HEK293 (cell line): ENCODE data around the gene TMEM125.

Experiments used
- CTCF ChIA-PET: fragments of 350-600 bp; formaldehyde crosslinking; extraction: SDS; loops from one replicate; lab custom pipeline; 2021; ENCODE audit warnings: antibody characterized with exemption; lab: Yijun Ruan, JAX
- POLR2A ChIA-PET: fragments of 300-600 bp; formaldehyde crosslinking; extraction: SDS; loops from one replicate; lab custom pipeline; 2020; ENCODE audit warnings: antibody characterized with exemption, inconsistent platforms; lab: Yijun Ruan, JAX
- H3K27ac ChIP-seq: fragments of 200-500 bp; sonication (Bioruptor generic); 2 replicates; pipeline ENCODE4 v1.5.1; 2014; ENCODE audit warnings: low read depth, low read length, control low read depth, inconsistent platforms; ENCODE audit errors: extremely low read depth
- H3K36me3 ChIP-seq, 2 experiments: fragments of 200-500 bp in 1 of 2; sonication (Bioruptor generic) in 1 of 2; 1 replicate in 1 of 2; 2 replicates in 1 of 2; pipeline ENCODE4 v1.5.1; 2014 to 2017; ENCODE audit warnings: inconsistent platforms in 2 of 2, low read length in 2 of 2; ENCODE audit not compliant: control insufficient read depth in 2 of 2, insufficient read depth in 1 of 2
- H3K4me1 ChIP-seq: fragments of 200-500 bp; sonication (Bioruptor generic); 2 replicates; pipeline ENCODE4 v1.5.1; 2014; ENCODE audit warnings: mild to moderate bottlenecking, low read length, inconsistent platforms; ENCODE audit not compliant: control insufficient read depth, insufficient read depth
- H3K4me3 ChIP-seq: 2 replicates; pipeline ENCODE4 v1.5.1; 2011; ENCODE audit warnings: low read depth, mild to moderate bottlenecking, control low read depth, low read length, moderate library complexity
- H3K9me3 ChIP-seq: fragments of 200-500 bp; sonication (Bioruptor generic); 2 replicates; pipeline ENCODE4 v1.5.1; 2014; ENCODE audit warnings: low read depth, low read length, inconsistent platforms; ENCODE audit not compliant: control insufficient read depth, insufficient read depth
- HOXC10 ChIP-seq: sonication (generic); formaldehyde crosslinking; IDR thresholded peaks from 2 replicates; pipeline ENCODE4 v1.8.1; 2023; ENCODE audit warnings: mild to moderate bottlenecking, missing genetic modification reagents
- KLF10 ChIP-seq: fragments of 450-650 bp; IDR thresholded peaks from 2 replicates; pipeline ENCODE4 v1.5.1; 2018; ENCODE audit warnings: missing biosample characterization, mild to moderate bottlenecking, missing genetic modification characterization
- KLF8 ChIP-seq: fragments of 450-650 bp; formaldehyde crosslinking; IDR thresholded peaks from 2 replicates; pipeline ENCODE4 v1.5.1; 2016; ENCODE audit warnings: missing biosample characterization, missing genetic modification characterization
- OVOL3 ChIP-seq: fragments of 450-650 bp; formaldehyde crosslinking; IDR thresholded peaks from 2 replicates; pipeline ENCODE4 v1.5.1; 2016; ENCODE audit warnings: missing biosample characterization, missing genetic modification characterization
- TCF7L2 ChIP-seq: IDR thresholded peaks from 2 replicates; pipeline ENCODE4 v1.6.1; 2011; ENCODE audit warnings: low read depth, mild to moderate bottlenecking, inconsistent platforms, low read length, moderate library complexity, borderline replicate concordance
- YY2 ChIP-seq: fragments of 450-650 bp; formaldehyde crosslinking; IDR thresholded peaks from 2 replicates; pipeline ENCODE4 v1.5.1; 2016; ENCODE audit warnings: missing biosample characterization, missing genetic modification characterization
- ZFP41 ChIP-seq: fragments of 450-650 bp; formaldehyde crosslinking; IDR thresholded peaks from 2 replicates; pipeline ENCODE4 v1.5.1; 2016; ENCODE audit warnings: missing biosample characterization, missing genetic modification characterization, borderline replicate concordance
- ZFP69B ChIP-seq: fragments of 450-650 bp; formaldehyde crosslinking; IDR thresholded peaks from 2 replicates; pipeline ENCODE4 v1.5.1; 2016; ENCODE audit warnings: missing biosample characterization, missing genetic modification characterization
- ZIC2 ChIP-seq: fragments of 450-650 bp; formaldehyde crosslinking; IDR thresholded peaks from 2 replicates; pipeline ENCODE4 v1.5.1; 2016; ENCODE audit warnings: missing biosample characterization, missing genetic modification characterization
- ZNF112 ChIP-seq: fragments of 450-650 bp; formaldehyde crosslinking; IDR thresholded peaks from 2 replicates; pipeline ENCODE4 v1.5.0; 2017; ENCODE audit warnings: missing biosample characterization, missing genetic modification characterization
- ZNF311 ChIP-seq: fragments of 450-650 bp; formaldehyde crosslinking; IDR thresholded peaks from 2 replicates; pipeline ENCODE4 v1.5.1; 2017; ENCODE audit warnings: missing biosample characterization, missing genetic modification characterization, borderline replicate concordance
- ZNF416 ChIP-seq: fragments of 450-650 bp; formaldehyde crosslinking; IDR thresholded peaks from 2 replicates; pipeline ENCODE4 v1.5.1; 2016; ENCODE audit warnings: missing biosample characterization, missing genetic modification characterization
- ZNF514 ChIP-seq: fragments of 450-650 bp; formaldehyde crosslinking; IDR thresholded peaks from 2 replicates; pipeline ENCODE4 v1.5.1; 2016; ENCODE audit warnings: missing biosample characterization, missing genetic modification characterization
- ZNF560 ChIP-seq: fragments of 450-650 bp; formaldehyde crosslinking; IDR thresholded peaks from 2 replicates; pipeline ENCODE4 v1.5.1; 2017; ENCODE audit warnings: missing biosample characterization, missing genetic modification characterization, borderline replicate concordance
- ZNF585B ChIP-seq: fragments of 450-650 bp; formaldehyde crosslinking; IDR thresholded peaks from 2 replicates; pipeline ENCODE4 v1.5.1; 2016; ENCODE audit warnings: missing biosample characterization, missing genetic modification characterization
- ZNF610 ChIP-seq: fragments of 450-650 bp; formaldehyde crosslinking; IDR thresholded peaks from 2 replicates; pipeline ENCODE4 v1.5.1; 2016; ENCODE audit warnings: missing biosample characterization, missing genetic modification characterization, borderline replicate concordance
- ZNF776 ChIP-seq: fragments of 450-650 bp; formaldehyde crosslinking; IDR thresholded peaks from 2 replicates; pipeline ENCODE4 v1.5.0; 2017; ENCODE audit warnings: missing biosample characterization, missing genetic modification characterization, borderline replicate concordance
- ZNF837 ChIP-seq: fragments of 450-650 bp; formaldehyde crosslinking; IDR thresholded peaks from 2 replicates; pipeline ENCODE4 v1.5.1; 2016; ENCODE audit warnings: missing biosample characterization, missing genetic modification characterization
- TF ChIP-seq, protein P1 (sequence below): fragments of 450-650 bp; formaldehyde crosslinking; IDR thresholded peaks from 2 replicates; pipeline ENCODE4 v1.5.1; 2017; ENCODE audit warnings: missing biosample characterization, missing genetic modification characterization
- TF ChIP-seq, protein P2 (sequence below): fragments of 450-650 bp; formaldehyde crosslinking; IDR thresholded peaks from 2 replicates; pipeline ENCODE4 v1.5.1; 2016; ENCODE audit warnings: missing biosample characterization, missing genetic modification characterization
- TF ChIP-seq, protein P3 (sequence below): fragments of 450-650 bp; formaldehyde crosslinking; IDR thresholded peaks from 2 replicates; pipeline ENCODE4 v1.5.1; 2016; ENCODE audit warnings: missing biosample characterization, missing genetic modification characterization
- TF ChIP-seq, protein P4 (sequence below): fragments of 450-650 bp; formaldehyde crosslinking; IDR thresholded peaks from 2 replicates; pipeline ENCODE4 v1.5.1; 2016; ENCODE audit warnings: missing biosample characterization, missing genetic modification characterization

TMEM125 gene

DNA sequence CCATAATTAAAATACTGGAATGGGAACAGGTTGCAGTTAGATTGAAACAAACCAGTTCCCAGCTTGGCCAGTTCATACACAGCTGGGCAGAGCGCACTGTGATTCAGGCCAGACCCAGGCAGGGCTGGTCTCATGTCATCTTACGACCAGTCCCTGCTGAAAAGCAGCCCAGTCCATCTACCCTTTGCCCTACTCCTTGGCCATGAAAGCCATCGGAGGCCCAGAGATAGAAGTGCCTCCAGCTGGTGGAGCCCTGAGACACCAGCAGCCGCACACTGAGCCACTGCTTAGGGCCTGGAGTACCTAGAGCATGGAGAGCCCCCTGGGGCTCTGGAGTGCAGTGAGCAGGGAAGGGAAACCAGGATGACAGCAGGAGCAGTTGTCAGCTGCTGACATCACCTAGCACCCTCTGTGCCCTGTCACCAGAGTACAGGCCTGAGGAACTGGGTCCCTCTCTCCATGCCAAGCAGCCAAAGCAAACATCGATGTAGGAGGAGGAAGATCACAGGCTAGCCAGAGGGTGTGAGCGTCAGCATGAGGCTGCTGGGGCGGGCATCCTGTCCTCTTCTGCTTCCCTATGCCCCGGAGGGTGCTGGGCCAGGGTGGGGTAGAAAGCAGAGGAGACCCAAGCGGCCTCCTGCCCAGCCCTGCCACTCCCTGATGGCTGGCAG, 34.2 kb upstream of the TMEM125 start:
- Histone ChIP-seq H3K4me1 (no peaks in the 10 kb centered on the region), H3K36me3 (no peaks in the 10 kb centered on the region), H3K9me3 (no peaks in the 10 kb centered on the region), H3K4me3 (no peak overlapping the region), H3K27ac (no peak overlapping the region)
- POLR2A ChIA-PET, result no interaction called here
- CTCF ChIA-PET, result interaction anchor here (0.7 kb wide), 1 partner anchor 153 kb away, joined by 3 read pairs; no protein-coding TSS in a partner anchor
- no peak for TF ChIP-seq TCF7L2
- TF ChIP-seq, protein P1, sequence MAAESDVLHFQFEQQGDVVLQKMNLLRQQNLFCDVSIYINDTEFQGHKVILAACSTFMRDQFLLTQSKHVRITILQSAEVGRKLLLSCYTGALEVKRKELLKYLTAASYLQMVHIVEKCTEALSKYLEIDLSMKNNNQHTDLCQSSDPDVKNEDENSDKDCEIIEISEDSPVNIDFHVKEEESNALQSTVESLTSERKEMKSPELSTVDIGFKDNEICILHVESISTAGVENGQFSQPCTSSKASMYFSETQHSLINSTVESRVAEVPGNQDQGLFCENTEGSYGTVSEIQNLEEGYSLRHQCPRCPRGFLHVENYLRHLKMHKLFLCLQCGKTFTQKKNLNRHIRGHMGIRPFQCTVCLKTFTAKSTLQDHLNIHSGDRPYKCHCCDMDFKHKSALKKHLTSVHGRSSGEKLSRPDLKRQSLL (tag by site-specific recombination), result peak; percentile 59; the same call in 1 of the 2 replicates
- TF ChIP-seq ZIC2 (tag by site-specific recombination), result peak; percentile 98
- TF ChIP-seq, all 188 proteins: peak for 2

DNA sequence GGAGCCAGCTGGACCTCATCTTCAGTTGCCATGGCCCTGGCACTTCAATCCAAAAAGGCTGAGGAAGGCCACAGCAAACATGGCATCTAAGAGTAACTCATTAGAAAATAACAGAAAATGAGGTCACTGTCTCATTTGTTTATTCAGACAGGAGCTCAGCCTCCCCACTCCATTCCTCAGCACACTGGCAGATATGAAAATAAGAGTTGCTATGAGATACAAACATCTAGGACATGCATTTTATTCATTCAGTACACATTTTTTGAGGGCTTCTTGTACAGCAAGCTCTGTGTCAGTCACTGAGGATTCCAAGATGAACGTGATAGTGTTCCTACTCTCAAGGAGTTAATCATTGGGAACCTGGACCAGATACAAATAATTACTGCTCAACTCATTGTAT, 32.7 kb upstream of the TMEM125 start:
- H3K4me3 ChIP-seq, result no peak overlapping the region
- no peak overlapping the region for H3K27ac ChIP-seq
- ChIA-PET POLR2A (interaction anchor here (0.6 to 0.7 kb wide), 2 partner anchors 23 to 152 kb away, joined by 3 to 4 read pairs; no protein-coding TSS in a partner anchor), CTCF (interaction anchor here (0.7 to 1.7 kb wide), 7 partner anchors 10 to 178 kb away, joined by 3 to 9 read pairs (median 3); no protein-coding TSS in a partner anchor)
- no peaks in the 10 kb centered on the region for H3K4me1 ChIP-seq
- H3K36me3 ChIP-seq, result no peaks in the 10 kb centered on the region
- H3K9me3 ChIP-seq, result no peaks in the 10 kb centered on the region
- TF ChIP-seq ZNF837 (tag by site-specific recombination), result no peak
- no peak for TF ChIP-seq ZNF560
- no peak for TF ChIP-seq HOXC10
- no peak for TF ChIP-seq OVOL3 (tag by site-specific recombination)
- TF ChIP-seq ZNF610, result no peak
- TF ChIP-seq, protein P2, sequence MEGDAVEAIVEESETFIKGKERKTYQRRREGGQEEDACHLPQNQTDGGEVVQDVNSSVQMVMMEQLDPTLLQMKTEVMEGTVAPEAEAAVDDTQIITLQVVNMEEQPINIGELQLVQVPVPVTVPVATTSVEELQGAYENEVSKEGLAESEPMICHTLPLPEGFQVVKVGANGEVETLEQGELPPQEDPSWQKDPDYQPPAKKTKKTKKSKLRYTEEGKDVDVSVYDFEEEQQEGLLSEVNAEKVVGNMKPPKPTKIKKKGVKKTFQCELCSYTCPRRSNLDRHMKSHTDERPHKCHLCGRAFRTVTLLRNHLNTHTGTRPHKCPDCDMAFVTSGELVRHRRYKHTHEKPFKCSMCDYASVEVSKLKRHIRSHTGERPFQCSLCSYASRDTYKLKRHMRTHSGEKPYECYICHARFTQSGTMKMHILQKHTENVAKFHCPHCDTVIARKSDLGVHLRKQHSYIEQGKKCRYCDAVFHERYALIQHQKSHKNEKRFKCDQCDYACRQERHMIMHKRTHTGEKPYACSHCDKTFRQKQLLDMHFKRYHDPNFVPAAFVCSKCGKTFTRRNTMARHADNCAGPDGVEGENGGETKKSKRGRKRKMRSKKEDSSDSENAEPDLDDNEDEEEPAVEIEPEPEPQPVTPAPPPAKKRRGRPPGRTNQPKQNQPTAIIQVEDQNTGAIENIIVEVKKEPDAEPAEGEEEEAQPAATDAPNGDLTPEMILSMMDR (tag by site-specific recombination), result no peak
- TF ChIP-seq ZFP41 (tag by site-specific recombination), result no peak
- TF ChIP-seq ZNF112, result no peak
- TF ChIP-seq, protein P3, sequence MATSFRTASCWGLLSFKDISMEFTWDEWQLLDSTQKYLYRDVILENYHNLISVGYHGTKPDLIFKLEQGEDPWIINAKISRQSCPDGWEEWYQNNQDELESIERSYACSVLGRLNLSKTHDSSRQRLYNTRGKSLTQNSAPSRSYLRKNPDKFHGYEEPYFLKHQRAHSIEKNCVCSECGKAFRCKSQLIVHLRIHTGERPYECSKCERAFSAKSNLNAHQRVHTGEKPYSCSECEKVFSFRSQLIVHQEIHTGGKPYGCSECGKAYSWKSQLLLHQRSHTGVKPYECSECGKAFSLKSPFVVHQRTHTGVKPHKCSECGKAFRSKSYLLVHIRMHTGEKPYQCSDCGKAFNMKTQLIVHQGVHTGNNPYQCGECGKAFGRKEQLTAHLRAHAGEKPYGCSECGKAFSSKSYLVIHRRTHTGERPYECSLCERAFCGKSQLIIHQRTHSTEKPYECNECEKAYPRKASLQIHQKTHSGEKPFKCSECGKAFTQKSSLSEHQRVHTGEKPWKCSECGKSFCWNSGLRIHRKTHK, result no peak
- no peak for TF ChIP-seq ZNF585B (tag by site-specific recombination)
- TF ChIP-seq, protein P4, sequence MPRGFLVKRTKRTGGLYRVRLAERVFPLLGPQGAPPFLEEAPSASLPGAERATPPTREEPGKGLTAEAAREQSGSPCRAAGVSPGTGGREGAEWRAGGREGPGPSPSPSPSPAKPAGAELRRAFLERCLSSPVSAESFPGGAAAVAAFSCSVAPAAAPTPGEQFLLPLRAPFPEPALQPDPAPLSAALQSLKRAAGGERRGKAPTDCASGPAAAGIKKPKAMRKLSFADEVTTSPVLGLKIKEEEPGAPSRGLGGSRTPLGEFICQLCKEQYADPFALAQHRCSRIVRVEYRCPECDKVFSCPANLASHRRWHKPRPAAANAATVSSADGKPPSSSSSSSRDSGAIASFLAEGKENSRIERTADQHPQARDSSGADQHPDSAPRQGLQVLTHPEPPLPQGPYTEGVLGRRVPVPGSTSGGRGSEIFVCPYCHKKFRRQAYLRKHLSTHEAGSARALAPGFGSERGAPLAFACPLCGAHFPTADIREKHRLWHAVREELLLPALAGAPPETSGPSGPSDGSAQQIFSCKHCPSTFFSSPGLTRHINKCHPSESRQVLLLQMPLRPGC, result no peak
- no peak for TF ChIP-seq ZFP69B
- no peak for TF ChIP-seq KLF8 (tag by site-specific recombination)
- TF ChIP-seq ZNF776 (tag by site-specific recombination), result no peak
- no peak for TF ChIP-seq ZNF311
- TF ChIP-seq ZNF416 (tag by site-specific recombination), result no peak
- no peak for TF ChIP-seq YY2 (tag by site-specific recombination)
- no peak for TF ChIP-seq ZNF514 (tag by site-specific recombination)
- no peak for TF ChIP-seq KLF10 (tag by site-specific recombination)
